IPS DF 6.9 (cell line): ENCODE measurements around the gene UGDH.

Experiments used
- DNase-seq: peaks from one replicate; pipeline ENCODE4 v3.0.0-alpha.2; 2013; ENCODE audit warnings: low read depth, low spot score
- H3K27ac ChIP-seq: one replicate; pipeline ENCODE4 v1.5.1; 2013; ENCODE audit warnings: low read length, control low read depth
- H3K27me3 ChIP-seq: 2 replicates; pipeline ENCODE4 v1.6.1; 2013; ENCODE audit warnings: mild to moderate bottlenecking, low read length; ENCODE audit not compliant: control insufficient read depth, insufficient read depth
- H3K36me3 ChIP-seq: 2 replicates; pipeline ENCODE4 v1.6.1; 2013; ENCODE audit warnings: low read length; ENCODE audit not compliant: control insufficient read depth, insufficient read depth
- H3K4me1 ChIP-seq: 2 replicates; pipeline ENCODE4 v1.6.1; 2013; ENCODE audit warnings: low read length; ENCODE audit not compliant: control insufficient read depth, insufficient read depth
- H3K4me3 ChIP-seq: 2 replicates; pipeline ENCODE4 v1.5.1; 2013; ENCODE audit warnings: mild to moderate bottlenecking, low read length
- H3K9me3 ChIP-seq: 2 replicates; pipeline ENCODE4 v1.6.1; 2013; ENCODE audit warnings: low read length, inconsistent platforms; ENCODE audit not compliant: control insufficient read depth, insufficient read depth
- WGBS: extraction: QIAGEN DNeasy Blood & Tissue Kit; methylation state at CpG from one replicate; pipeline ENCODE4 v1.1.7; 2013; ENCODE audit warnings: mixed read lengths, missing lambda C conversion rate; ENCODE audit not compliant: insufficient read length, insufficient coverage; 5-methylcytosine and 5-hydroxymethylcytosine counted together

UGDH gene

GRCh38 chr4:39497909-39498726 is 29.1 kb downstream of the UGDH start:
- H3K27me3 ChIP-seq, result no peaks in the 10 kb centered on the region
- no CpG with 5 or more reads among the region's 1 CpG for WGBS
- DNase-seq, result no peak
- no peaks in the 10 kb centered on the region for H3K9me3 ChIP-seq
- H3K27ac ChIP-seq, result no peak overlapping the region
- peaks cover 6% of the 10 kb centered on the region; the same call in 1 of the 2 replicates for H3K36me3 ChIP-seq
- no peak overlapping the region for H3K4me3 ChIP-seq
- H3K4me1 ChIP-seq, result no peaks in the 10 kb centered on the region

GRCh38 chr4:39495446-39496213 is 31.6 kb downstream of the UGDH start:
- no peak for DNase-seq
- Histone ChIP-seq H3K27me3 (no peaks in the 10 kb centered on the region), H3K4me3 (no peak overlapping the region), H3K4me1 (no peaks in the 10 kb centered on the region), H3K27ac (no peak overlapping the region), H3K9me3 (no peaks in the 10 kb centered on the region), H3K36me3 (0 out of 2 replicates have a peak, but pooled peaks cover 2% of the 10 kb centered on the region)
- WGBS, result no CpG with 5 or more reads among the region's 4 CpGs

- WGBS, result no CpG with 5 or more reads among the region's 1 CpG
Observed at GRCh38 chr4:39494354-39494753, 32.9 kb downstream of the UGDH start.

DNA sequence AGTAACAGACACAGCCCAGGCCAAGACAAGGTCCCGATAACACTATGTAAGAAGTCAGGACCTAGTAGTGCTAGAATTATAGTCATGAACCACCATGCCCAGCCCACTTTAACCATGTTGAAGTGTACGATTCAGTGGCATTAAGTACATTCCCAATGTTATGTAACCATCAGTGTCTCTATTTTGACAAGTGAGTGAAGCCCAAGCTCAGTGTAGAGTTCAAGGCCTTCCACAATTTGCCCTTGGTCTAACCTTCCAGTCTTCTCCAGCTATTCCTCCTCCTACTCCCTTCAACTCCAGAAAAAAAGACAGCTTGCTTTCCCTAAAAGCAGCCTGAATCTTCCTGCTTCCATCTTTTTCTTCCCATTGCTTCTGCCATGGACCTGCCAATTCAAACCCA is 36.9 kb downstream of the UGDH start:
- DNase-seq, result no peak

More at GRCh38 chr4:39494354-39494753, 32.9 kb downstream of the UGDH start:
- no peak overlapping the region for H3K4me3 ChIP-seq
- H3K36me3 ChIP-seq, result 0 out of 2 replicates have a peak, but pooled peaks cover 2% of the 10 kb centered on the region
- no peaks in the 10 kb centered on the region for H3K27me3 ChIP-seq
- no peak for DNase-seq
- H3K9me3 ChIP-seq, result no peaks in the 10 kb centered on the region
- H3K27ac ChIP-seq, result no peak overlapping the region
- no peaks in the 10 kb centered on the region for H3K4me1 ChIP-seq

GRCh38 chr4:39486221-39486804 is 40.9 kb downstream of the UGDH start:
- no peaks in the 10 kb centered on the region for H3K4me1 ChIP-seq
- no peaks in the 10 kb centered on the region for H3K36me3 ChIP-seq
- no peak overlapping the region for H3K27ac ChIP-seq
- H3K27me3 ChIP-seq, result no peaks in the 10 kb centered on the region
- H3K9me3 ChIP-seq, result no peaks in the 10 kb centered on the region
- WGBS, result no CpG with 5 or more reads among the region's 10 CpGs
- DNase-seq, result no peak
- no peak overlapping the region for H3K4me3 ChIP-seq

More for the DNA sequence above, 36.9 kb downstream of the UGDH start:
- WGBS, result no CpG with 5 or more reads among the region's 2 CpGs
- Histone ChIP-seq H3K4me3 (no peak overlapping the region), H3K27ac (no peak overlapping the region), H3K27me3 (no peaks in the 10 kb centered on the region), H3K36me3 (no peaks in the 10 kb centered on the region), H3K9me3 (no peaks in the 10 kb centered on the region), H3K4me1 (no peaks in the 10 kb centered on the region)

DNA sequence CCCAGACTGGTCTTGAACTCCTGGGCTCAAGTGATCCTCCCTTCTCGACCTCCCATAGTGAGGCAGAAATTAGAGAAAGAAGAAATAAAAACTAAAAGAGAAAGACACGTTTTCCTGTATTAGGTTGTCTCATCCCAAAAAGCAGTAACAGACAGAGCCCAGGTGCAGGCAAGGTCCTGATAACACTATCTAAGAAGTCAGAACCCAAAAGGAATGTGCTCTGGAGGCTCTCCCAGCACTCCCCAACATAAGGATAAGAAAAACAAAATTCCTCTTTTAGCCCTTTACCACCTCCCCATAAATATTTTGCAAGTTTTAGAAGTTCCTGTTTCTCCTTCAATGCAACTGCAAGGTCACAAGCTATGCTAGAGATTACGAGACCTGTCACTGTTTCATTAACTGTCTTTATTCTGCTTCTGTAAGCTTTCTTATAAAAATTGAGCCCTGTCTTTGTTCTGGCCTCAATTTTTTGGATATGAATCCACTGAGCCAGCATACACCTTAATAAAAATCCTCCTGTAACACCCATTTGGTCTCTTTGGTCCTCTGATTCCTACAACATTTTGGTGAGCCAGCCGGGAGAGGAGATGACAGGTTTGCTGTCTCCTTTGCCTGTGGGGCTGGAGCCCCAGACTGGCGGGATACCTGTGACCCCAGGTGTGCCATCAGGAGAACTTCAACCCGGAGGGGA is 42.5 kb downstream of the UGDH start:
- Histone ChIP-seq H3K9me3 (no peaks in the 10 kb centered on the region), H3K4me1 (no peaks in the 10 kb centered on the region), H3K36me3 (no peaks in the 10 kb centered on the region), H3K4me3 (no peak overlapping the region), H3K27me3 (no peaks in the 10 kb centered on the region), H3K27ac (no peak overlapping the region)
- DNase-seq, result no peak
- no CpG with 5 or more reads among the region's 6 CpGs for WGBS

DNA sequence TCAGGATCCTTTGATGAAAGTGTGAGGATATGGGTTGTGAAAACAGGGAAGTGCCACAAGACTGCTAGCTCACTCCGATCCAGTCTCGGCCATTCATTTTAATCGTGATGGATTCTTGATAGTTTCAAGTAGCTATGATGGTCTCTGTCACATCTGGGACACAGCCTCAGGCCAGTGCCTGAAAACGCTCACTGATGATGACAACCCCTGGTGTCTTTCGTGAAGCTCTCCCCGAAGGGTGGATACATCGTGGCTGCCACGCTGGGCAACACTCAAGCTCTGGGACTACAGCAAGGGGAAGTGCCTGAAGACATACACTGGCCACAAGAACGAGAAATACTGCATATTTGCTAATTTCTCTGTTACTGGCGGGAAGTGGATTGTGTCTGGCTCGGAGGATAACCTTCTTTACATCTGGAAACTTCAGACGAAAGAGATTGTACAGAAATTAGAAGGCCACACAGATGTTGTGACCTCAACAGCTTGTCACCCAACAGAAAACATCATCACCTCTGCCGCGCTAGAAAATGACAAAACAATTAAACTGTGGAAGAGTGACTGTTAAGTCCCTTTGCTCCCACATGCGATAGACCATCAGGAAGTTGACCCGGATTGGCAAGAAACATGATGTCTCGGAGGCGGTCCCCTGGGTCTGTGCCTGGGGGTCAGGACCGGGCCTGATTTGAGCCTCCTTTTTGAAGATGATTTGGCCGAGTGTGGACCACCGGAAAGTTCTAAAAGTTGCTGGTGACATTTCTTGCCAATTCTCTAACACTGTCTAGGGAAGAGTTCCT is 46.1 kb downstream of the UGDH start:
- Histone ChIP-seq H3K4me3 (no peak overlapping the region), H3K27ac (no peak overlapping the region), H3K9me3 (no peaks in the 10 kb centered on the region), H3K36me3 (no peaks in the 10 kb centered on the region; the same call in 1 of the 2 replicates), H3K4me1 (no peaks in the 10 kb centered on the region), H3K27me3 (no peaks in the 10 kb centered on the region)
- DNase-seq, result no peak
- WGBS, result no CpG with 5 or more reads among the region's 21 CpGs

DNA sequence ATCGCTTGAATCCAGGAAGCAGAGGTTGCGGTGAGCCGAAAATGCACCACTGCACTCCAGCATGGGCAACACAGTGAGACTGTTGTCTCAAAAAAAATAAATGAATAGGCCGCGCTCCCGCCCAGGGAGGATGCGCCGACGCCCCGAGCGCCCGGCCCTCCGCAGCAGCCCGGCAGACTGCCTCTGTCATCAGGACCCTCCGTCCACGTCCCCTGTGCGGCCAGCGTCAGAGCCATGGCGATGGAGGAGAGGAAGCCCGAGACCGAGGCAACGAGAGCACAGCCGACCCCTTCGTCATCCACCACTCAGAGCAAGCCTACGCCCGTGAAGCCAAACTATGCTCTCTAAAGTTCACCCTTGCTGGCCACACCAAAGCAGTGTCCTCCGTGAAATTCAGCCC is 47.0 kb downstream of the UGDH start:
- Histone ChIP-seq H3K27me3 (no peaks in the 10 kb centered on the region), H3K36me3 (no peaks in the 10 kb centered on the region; the same call in 1 of the 2 replicates), H3K9me3 (no peaks in the 10 kb centered on the region), H3K4me1 (no peaks in the 10 kb centered on the region), H3K27ac (no peak overlapping the region), H3K4me3 (no peak overlapping the region)
- no CpG with 5 or more reads among the region's 27 CpGs for WGBS
- DNase-seq, result no peak

DNA sequence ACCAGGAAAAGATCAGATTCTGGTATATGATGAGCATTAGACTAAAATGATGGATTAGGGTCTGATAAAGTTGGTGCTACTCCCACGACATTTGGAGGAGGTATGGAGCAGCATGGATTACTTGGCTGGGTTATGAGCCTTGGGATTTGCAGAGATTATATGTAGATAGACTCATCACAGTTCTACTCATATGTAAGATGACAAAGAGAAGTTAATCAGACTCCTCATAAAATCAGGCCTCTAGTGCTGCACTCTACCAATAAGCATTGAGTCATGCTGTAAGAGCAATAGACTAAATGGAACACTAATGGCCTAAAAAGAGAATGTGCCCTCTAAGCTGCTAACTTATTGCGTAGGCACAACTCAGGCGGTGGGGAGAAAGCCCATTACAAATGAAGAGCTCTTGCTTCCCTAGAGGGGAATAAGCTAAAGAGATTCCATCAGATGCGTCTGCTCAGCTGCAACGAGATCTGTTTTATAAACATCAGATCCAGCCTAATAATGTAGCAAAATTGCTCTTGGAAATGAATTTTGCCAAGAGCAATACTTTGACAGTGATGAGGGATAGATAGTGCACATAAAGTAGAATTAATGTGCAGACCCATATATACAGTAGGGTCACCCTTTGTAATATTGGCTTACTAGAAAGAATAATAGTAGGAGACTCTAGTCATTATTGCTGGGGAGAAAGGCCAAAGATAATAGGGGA is 50.9 kb downstream of the UGDH start:
- no CpG with 5 or more reads among the region's 5 CpGs for WGBS
- Histone ChIP-seq H3K4me3 (no peak overlapping the region), H3K9me3 (no peaks in the 10 kb centered on the region), H3K4me1 (no peaks in the 10 kb centered on the region), H3K27me3 (no peaks in the 10 kb centered on the region), H3K27ac (no peak overlapping the region), H3K36me3 (no peaks in the 10 kb centered on the region; the same call in 1 of the 2 replicates)
- no peak for DNase-seq
